ENCODE measurements around the gene XRCC5.
"Not testable (repeated sequence)": the region's sequence is repeated elsewhere in the genome, so short reads cannot be mapped to it uniquely, and the experiment has no call there.

Gene XRCC5

DNA sequence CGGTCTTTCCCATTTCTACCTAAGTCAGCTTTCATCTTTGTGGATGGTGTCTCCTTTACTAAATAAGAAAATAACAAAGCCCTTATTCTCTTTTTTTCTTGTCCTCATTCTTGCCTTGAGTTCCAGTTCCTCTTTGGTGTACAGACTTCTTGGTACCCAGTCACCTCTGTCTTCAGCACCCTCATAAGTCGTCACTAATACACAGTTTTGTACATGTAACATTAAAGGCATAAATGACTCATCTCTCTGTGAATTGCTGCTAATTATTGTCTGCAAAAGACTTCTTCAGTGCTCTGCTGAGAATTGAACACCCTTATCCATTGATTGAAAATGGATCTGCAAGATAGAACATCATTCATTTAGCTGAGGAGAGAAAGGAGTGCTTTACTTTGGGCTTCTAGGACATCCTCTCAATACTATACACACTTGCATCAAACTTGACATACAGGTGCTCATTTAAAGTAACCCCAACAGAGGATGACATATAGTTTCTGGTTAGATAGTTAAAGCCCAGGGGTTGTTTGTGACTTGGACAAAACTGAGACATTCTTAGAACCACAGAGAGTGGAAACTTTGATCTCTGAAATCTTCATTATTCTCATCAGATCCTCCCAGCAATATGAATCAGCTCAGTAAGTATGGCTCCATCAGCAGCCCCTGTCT lies 97.0 kb downstream of the XRCC5 start:
- no peak for DNase-seq

DNA sequence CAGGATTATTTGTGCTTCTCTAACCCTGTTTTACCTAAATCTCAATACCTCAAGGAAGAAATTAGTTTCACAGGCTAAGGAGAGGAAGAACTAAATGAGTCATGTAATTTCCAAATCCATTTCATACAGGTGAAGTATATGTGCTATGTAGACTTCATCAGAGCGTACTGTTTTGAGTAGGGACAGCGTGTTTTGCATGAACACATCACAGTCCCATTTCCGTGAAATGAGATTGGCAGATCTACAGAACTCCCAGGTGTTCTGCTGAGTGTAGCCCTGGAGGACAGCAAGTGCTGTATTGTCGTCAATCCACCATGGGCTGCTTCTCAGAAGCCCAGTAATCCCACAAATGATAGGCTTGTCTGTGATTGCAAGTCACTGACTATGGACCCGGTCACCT lies 97.7 kb downstream of the XRCC5 start:
- no peak for DNase-seq

DNA sequence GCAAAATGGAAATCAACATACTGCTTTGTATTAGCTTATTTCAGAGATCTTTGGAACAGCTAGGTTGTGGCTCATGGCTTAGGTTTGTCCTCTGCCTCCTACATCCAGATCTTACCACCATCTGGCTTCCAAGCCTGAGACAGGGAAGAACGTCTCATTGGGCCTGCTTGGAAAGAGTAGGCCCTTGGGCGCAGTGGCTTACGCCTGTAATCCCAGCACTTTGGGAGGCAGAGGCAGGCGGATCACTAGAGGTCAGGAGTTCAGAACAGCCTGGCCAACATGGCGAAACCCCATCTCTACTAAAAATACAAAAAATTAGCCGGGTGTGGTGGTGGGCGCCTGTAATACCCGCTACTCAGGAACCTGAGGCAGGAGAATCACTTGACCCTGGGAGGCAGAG lies 99.5 kb downstream of the XRCC5 start:
- DNase-seq, result not testable (repeated sequence)

- no peak for DNase-seq
Measured at GRCh38 chr2:216210701-216211540, 101.8 kb downstream of the XRCC5 start.

DNA sequence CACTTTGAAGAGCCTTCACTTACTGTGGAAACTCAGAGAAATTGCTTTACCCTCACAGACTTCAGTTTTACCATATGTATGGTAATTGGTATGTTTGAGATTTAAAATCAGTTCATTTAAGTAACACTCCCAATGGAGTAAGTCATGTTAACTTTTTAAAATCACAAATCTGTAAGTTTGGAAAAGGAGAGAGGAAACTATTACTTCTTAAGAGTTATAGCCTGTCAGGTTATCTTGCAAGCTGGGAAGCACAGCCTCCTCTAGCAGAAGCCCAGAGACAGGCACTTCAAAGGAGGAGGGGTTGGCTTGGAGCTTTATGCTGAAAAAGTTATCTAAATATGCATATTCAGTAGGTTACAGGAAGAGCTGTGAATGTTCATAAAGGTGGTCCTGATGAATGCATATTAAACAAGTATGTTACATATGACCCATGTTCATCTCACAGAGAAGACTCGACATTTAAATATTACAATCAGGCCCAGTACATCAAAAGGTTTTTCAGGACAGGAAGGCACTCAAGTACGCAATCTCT lies 102.5 kb downstream of the XRCC5 start:
- no peak for DNase-seq

DNA sequence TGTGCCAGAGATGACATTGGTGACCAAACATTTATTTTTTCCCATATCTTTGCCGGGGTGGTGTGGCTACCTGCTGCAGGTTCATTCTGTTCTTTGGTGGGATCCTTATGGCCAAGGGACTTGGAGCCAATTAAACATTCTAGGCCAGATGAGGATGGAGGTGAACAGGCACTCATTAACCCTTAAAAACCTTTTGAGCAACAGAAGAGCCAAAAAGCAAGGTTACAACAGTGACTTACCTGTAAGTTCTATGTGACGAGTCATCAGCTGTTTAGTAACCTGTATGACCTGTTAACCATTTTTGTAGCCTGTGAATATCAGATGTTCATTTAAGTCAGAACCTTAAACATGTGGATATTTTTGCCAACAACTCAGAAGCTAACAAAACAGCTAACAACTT lies 105.6 kb downstream of the XRCC5 start:
- no peak for DNase-seq

DNA sequence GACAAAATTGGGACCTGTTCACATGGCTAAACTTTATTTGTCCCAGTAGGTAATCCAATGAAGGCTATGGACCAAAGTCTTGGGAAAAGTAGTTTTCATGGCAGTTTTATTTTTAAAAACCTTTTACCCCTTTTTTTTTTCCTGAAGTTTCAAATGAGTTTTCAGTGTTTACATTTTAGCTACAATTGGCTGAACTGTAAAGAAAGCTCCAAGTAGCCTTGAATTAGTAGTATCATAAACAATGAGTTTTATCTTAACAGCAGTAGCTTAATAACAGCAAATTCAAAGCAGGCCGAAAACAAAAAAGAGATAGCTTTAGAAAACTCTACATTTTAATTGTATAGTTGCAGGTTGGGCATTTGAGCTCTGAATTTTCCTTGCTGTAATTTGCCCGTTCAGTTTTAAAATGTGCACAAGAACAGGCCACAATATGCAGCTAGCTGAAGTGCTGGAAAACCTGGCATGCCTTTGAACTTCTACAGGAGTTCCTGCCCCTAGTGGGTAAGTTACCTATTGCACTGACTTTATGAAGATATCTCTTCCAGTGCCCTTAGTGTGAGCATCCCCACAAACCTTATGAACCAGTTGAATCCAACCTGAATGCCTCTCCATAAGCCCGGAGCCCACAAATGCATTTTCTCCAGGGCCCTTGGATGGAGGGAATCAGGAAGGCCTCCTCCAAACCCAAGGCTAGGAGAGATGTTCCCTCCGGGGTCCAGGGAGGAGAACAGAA lies 106.7 kb downstream of the XRCC5 start:
- DNase-seq, result no peak

DNA sequence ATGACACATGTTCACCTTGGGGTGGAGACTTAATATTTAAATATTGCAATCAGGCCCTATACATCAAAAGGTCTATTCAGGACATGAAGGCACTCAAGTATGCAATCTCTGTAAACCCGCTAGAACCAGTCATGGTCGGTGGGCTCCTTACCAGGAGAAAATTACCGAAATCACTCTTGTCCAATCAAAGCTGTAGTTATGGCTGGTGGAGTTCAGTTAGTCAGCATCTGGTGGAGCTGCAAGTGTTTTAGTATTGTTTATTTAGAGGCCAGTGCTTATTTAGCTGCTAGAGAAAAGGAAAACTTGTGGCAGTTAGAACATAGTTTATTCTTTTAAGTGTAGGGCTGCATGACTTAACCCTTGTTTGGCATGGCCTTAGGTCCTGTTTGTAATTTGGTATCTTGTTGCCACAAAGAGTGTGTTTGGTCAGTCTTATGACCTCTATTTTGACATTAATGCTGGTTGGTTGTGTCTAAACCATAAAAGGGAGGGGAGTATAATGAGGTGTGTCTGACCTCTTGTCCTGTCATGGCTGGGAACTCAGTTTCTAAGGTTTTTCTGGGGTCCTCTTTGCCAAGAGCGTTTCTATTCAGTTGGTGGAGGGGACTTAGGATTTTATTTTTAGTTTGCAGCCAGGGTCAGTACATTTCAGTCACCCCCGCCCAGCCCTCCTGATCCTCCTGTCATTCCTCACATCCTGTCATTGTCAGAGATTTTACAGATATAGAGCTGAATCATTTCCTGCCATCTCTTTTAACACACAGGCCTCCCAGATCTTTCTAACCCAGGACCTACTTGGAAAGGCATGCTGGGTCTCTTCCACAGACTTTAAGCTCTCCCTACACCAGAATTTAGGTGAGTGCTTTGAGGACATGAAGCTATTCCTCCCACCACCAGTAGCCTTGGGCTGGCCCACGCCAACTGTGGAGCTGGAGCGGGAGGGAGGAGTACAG lies 108.1 kb downstream of the XRCC5 start:
- no peak for DNase-seq

DNA sequence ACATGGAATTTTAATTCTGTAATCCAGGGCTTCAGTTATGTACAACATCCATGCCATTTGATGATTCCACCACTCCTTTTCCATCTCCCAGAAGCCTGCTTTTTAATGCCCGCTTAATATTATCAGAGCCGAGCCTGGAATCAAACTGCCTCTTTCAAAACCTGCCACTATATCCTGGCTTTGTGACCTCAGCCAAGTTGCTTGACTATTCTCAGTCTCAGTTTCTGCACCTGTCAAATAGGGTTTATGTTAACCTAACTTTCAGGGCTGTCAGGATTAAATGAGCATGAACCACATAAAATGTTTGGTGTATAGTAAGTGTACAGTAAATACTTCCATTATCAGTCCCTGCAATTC lies 108.7 kb downstream of the XRCC5 start:
- no peak for DNase-seq

- DNase-seq, result no peak
Measured at GRCh38 chr2:216219861-216220260, 110.7 kb downstream of the XRCC5 start.

- DNase-seq, result no peak
Measured at GRCh38 chr2:216220976-216221375, 111.8 kb downstream of the XRCC5 start.

DNA sequence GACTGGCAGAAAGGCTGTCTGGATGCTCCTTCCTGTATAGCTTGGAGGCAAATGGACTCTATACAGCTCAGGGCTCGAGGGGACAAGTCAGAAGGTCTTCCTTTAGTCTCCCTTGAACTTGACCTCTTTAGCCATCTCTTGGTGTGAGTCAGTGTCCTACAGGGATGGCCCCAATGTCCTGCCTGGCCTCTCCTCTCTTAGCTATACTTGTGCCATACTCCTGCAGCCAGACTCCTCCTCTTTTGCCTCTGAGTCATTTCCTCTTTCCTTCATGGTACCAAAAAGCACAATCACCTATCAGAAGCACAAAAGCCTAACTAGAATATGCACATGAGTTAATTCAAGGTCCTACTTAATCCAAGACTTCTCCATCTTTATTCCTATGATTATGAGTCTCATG lies 112.7 kb downstream of the XRCC5 start:
- no peak for DNase-seq

DNA sequence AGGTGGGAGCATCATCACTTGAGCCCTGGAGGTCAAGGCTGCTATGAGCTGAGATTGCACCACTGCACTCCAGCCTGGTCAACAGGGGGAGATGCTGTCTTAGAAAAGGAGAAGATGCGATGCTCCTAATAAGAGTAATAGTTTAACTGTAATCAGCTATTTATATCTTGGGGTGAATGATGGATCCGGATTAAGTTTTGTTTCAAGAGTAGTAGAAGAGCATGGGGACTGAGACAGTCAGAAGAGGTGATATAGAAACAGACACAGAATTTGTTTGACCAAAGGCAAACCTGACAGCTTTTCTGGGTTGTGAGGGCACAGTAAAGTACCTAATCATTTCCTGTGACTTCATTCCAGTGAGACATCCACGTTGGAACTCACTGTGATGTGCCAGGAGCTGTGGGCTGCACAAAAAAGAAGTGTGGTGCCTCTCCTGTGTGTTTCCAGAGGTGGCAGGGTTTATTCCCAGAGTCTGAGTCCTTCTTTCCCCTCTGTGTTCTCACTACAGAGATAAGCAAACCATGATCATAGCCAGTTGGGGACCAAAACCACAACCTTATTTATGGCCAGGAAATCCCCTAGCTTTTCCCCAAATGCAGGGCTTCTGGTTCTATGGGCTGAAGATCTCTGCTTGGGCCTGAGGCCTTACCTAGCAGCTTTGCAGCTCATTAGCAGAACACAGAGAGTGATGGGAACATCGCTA lies 113.7 kb downstream of the XRCC5 start:
- DNase-seq, result no peak

DNA sequence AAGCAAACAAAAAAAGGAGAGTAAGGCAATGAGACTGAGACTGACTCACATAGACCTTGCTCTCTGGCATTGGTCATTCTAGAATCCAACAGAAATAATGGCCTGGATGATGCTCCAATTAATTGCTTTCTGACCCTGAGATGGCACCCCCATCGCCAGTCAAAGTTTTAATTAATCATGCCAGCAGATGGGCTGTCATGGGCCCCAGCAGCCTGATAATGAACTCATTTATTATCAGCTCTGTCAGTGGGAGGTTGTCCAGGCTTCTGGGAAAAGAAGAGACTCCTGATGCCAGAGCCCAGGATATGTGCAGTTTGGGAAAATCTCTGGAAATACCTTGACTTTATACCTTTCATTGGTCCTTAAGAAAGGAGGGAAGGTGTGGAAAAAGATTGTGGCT lies 115.2 kb downstream of the XRCC5 start:
- DNase-seq, result no peak

DNA sequence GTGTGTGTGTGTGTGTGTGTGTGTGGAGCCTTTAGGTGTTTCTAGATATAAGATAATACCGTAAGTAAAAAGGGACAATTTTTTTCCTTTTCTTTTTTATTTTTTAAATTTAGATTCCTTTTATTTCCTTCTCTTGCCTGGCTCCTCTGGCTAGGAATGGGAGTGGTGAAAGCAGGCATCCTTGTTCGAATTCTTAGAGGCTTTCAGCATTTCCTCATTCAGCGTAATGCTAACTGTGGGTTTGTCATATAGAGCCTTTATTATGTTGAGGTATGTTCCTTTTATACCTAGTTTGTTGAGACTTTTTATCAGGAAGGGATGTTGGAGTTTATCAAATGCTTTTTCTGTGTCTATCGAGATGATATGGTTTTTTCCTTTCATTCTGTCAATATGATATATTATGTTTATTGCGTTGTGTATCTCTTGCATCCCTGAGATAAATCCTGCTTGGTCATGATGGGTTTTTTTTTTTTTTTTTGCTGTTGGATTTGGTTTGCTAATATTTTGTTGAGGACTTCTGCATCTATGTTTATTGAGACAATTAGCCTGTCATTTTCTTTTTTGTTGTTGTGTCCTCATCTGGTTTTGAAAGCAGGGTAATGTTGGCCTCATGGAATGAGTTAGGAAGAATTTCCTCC lies 120.2 kb downstream of the XRCC5 start:
- no peak for DNase-seq

DNA sequence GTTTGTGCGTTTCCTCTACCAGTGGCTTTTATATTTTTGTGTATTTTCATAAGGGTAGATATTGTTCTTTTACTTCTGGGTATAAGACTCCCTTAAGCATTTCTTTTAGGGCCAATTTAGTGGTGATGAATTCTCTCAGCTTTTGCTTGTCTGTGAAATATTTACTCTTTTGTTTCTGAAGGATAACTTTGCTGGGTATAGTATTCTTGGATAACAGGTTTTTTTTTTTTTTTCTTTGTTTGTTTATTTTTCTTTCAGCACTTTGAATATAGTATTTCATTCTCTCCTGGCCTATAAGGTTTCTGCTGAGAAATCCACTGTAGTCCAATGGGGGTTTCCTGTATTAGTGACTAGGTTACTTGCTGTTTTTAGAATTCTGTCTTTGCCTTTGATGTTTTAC lies 122.7 kb downstream of the XRCC5 start:
- no peak for DNase-seq

DNA sequence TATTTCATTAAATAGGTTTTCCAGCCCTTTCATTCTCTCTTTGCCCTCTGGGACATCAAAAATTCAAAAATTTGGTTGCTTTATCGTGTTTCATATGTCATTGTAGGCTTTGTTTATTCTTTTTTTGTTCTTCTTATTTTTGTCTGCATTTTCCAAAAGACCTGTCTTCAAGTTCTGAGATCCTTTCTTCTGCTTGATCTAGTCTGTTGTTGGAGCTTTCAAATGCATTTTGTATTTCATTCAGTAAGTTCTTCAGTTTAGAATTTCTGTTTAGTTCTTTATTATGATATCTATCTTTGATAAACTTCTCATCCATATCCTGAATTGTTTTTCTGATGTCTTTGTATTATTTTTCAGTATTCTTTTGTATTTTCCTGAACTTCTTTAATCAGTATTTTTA lies 123.6 kb downstream of the XRCC5 start:
- no peak for DNase-seq

- DNase-seq, result no peak
Measured at GRCh38 chr2:216233281-216233995, 124.3 kb downstream of the XRCC5 start.

GRCh38 chr2:216234106-216234505 lies 125.0 kb downstream of the XRCC5 start:
- no peak for DNase-seq

- DNase-seq, result no peak
Measured at GRCh38 chr2:216235462-216235861, 126.3 kb downstream of the XRCC5 start.

- no peak for DNase-seq
Measured at GRCh38 chr2:216235896-216236295, 126.7 kb downstream of the XRCC5 start.
